OCI-LY3 (cell line): Measurements from ENCODE around the gene DNAH1.

Experiments
- CTCF ChIP-seq: fragments of 200-600, 300-600 bp; sonication (generic); IDR thresholded peaks from 2 replicates; pipeline ENCODE4 v1.5.1; 2014; ENCODE audit warnings: antibody characterized with exemption, low read length, low read depth
- EZH2phosphoT487 ChIP-seq: fragments of 200-600 bp; shearing (Covaris generic); IDR thresholded peaks from 2 replicates; pipeline ENCODE4 v1.6.1; 2018; ENCODE audit warnings: antibody characterized with exemption, mixed run types, low read depth

DNA sequence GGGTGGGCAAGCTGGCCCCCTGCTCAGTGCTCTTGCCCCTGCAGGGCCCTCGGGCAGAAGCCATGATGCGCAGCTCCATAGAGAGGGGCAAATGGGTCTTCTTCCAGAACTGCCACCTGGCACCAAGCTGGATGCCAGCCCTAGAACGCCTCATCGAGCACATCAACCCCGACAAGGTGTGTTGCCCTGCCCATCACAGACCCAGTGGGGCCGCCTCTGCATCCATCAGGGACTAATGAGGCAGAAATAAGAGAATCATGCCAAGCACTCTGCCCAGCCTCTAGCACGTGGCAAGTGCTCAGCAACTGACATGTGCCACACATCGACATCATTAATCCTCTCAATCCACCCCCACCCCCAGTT, 79.4 kb downstream of the DNAH1 start:
- TF ChIP-seq CTCF (no peak), EZH2phosphoT487 (no peak)
